MM.1S (cell line): ENCODE results near the gene FOXK2.

Source experiments
- CTCF ChIP-seq: fragments of 300-600 bp; sonication (generic); IDR thresholded peaks from 2 replicates; pipeline ENCODE4 v1.5.1; 2016; ENCODE audit warnings: antibody characterized with exemption, low read length, mixed read lengths
- EZH2 ChIP-seq: fragments of 300-600 bp; sonication (generic); optimal IDR thresholded peaks from 2 replicates; pipeline ENCODE3; 2017; ENCODE audit warnings: low read depth, mild to moderate bottlenecking, antibody characterized with exemption, low read length, mixed read lengths
- EZH2phosphoT487 ChIP-seq: fragments of 300-600 bp; sonication (generic); IDR thresholded peaks from 2 replicates; pipeline ENCODE4 v1.6.1; 2018; ENCODE audit warnings: antibody characterized with exemption, low read length

DNA sequence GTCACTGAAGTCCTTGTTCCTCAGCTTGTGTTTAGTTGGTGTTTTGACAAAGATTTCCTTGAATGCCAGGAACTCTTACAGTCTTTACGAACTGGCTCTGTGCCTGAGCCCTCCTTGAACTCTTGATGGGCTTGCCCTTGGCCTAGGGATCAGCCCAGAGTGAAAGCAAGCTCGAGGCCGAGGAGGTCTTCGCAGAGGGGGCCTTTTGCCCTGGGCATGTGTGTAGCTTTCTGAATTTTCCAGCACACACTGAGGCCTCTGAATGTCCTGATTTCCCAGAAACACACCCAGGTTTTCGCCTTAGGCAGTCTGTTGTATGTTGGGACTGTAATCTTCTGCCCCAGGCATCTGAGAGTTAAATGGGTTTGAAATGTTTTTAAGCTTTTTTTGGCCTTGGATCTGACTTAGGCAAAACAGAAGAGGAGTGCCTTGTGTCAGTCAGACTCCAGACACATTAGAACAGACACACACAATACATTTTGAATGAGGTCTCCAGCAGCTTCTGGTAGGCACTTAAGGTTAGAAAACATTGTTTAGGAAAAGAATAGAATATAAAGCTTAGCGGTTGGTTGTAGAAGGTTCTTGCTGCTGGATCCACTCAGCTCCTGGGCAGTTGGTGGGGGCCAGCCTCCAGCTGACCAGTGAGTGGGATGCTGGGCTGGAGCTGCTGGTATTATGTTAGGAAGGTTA lies 17.1 kb downstream of the FOXK2 start:
- no peak for TF ChIP-seq CTCF
- TF ChIP-seq EZH2, result no peak
- TF ChIP-seq EZH2phosphoT487, result no peak
